H9 (cell line): Measurements from ENCODE around the gene AREG. TPM values are rescaled to one million over a fixed set of nuclear protein-coding genes. Genes with fewer than 3 reads are reported as not detected.

Experiments used
- DNase-seq: peaks from one replicate; pipeline ENCODE4 v3.0.0-alpha.2; 2017
- H2AFZ ChIP-seq: one replicate; pipeline ENCODE4 v1.6.1; 2013; ENCODE audit warnings: mild to moderate bottlenecking, low read length, control low read depth, moderate library complexity
- H2AK5ac ChIP-seq: 2 replicates; pipeline ENCODE4 v1.6.1; 2013; ENCODE audit warnings: low read length, control low read depth, mixed read lengths; ENCODE audit not compliant: insufficient read length
- H2BK120ac ChIP-seq: one replicate; pipeline ENCODE4 v1.6.1; 2013; ENCODE audit warnings: low read depth, mild to moderate bottlenecking, low read length, control low read depth, inconsistent platforms; ENCODE audit not compliant: poor library complexity, severe bottlenecking
- H2BK12ac ChIP-seq: 2 replicates; pipeline ENCODE4 v1.6.1; 2013; ENCODE audit warnings: low read length, control low read depth, mixed read lengths, low read depth; ENCODE audit not compliant: insufficient read length
- H2BK15ac ChIP-seq: 2 replicates; pipeline ENCODE4 v1.6.1; 2013; ENCODE audit warnings: low read depth, low read length, control low read depth
- H2BK20ac ChIP-seq: one replicate; pipeline ENCODE4 v1.6.1; 2013; ENCODE audit warnings: low read depth, mild to moderate bottlenecking, low read length, control low read depth, inconsistent platforms; ENCODE audit not compliant: poor library complexity, severe bottlenecking
- H2BK5ac ChIP-seq: 2 replicates; pipeline ENCODE4 v1.6.1; 2013; ENCODE audit warnings: low read length, control low read depth, mixed read lengths; ENCODE audit not compliant: insufficient read length
- H3K14ac ChIP-seq: 2 replicates; pipeline ENCODE4 v1.6.1; 2013; ENCODE audit warnings: low read length, control low read depth; ENCODE audit not compliant: insufficient read depth
- H3K18ac ChIP-seq: 2 replicates; pipeline ENCODE4 v1.6.1; 2013; ENCODE audit warnings: low read depth, mild to moderate bottlenecking, mixed read lengths, low read length, control low read depth; ENCODE audit not compliant: insufficient read length
- H3K23ac ChIP-seq: 2 replicates; pipeline ENCODE4 v1.6.1; 2013; ENCODE audit warnings: low read length, control low read depth, mixed read lengths, low read depth; ENCODE audit not compliant: insufficient read length
- H3K23me2 ChIP-seq: 2 replicates; pipeline ENCODE4 v1.6.1; 2013; ENCODE audit warnings: low read depth, mild to moderate bottlenecking, mixed read lengths, low read length, control low read depth; ENCODE audit not compliant: insufficient read length, poor library complexity, severe bottlenecking
- H3K27ac ChIP-seq: 2 replicates; pipeline ENCODE4 v1.5.1; 2013; ENCODE audit warnings: low read length, control low read depth, mixed read lengths, low read depth; ENCODE audit not compliant: insufficient read length
- H3K27me3 ChIP-seq: 2 replicates; pipeline ENCODE4 v1.6.1; 2013; ENCODE audit warnings: low read length, control low read depth, inconsistent platforms; ENCODE audit not compliant: insufficient read depth
- H3K4ac ChIP-seq: 2 replicates; pipeline ENCODE4 v1.6.1; 2013; ENCODE audit warnings: low read depth, mild to moderate bottlenecking, control low read depth, inconsistent platforms, low read length, moderate library complexity
- H3K4me1 ChIP-seq: 2 replicates; pipeline ENCODE4 v1.6.1; 2013; ENCODE audit warnings: low read length, control low read depth, inconsistent platforms; ENCODE audit not compliant: insufficient read depth
- H3K4me2 ChIP-seq: 2 replicates; pipeline ENCODE4 v1.6.1; 2013; ENCODE audit warnings: low read length, control low read depth, mixed read lengths; ENCODE audit not compliant: insufficient read length, insufficient read depth
- H3K56ac ChIP-seq: 2 replicates; pipeline ENCODE4 v1.6.1; 2013; ENCODE audit warnings: low read depth, mild to moderate bottlenecking, mixed read lengths, low read length, control low read depth; ENCODE audit not compliant: insufficient read length
- H3K79me1 ChIP-seq: 2 replicates; pipeline ENCODE4 v1.6.1; 2013; ENCODE audit warnings: low read depth, mild to moderate bottlenecking, moderate library complexity, low read length, control low read depth, inconsistent platforms; ENCODE audit not compliant: insufficient read depth, poor library complexity, severe bottlenecking
- H3K79me2 ChIP-seq: 2 replicates; pipeline ENCODE4 v1.6.1; 2013; ENCODE audit warnings: low read length, control low read depth, inconsistent platforms; ENCODE audit not compliant: insufficient read depth
- H3K9ac ChIP-seq: 2 replicates; pipeline ENCODE4 v1.6.1; 2013; ENCODE audit warnings: low read length, control low read depth, mixed read lengths; ENCODE audit not compliant: insufficient read length; ENCODE audit errors: extremely low read depth
- H3K9me3 ChIP-seq: one replicate; pipeline ENCODE4 v1.6.1; 2013; ENCODE audit warnings: low read depth, low read length, inconsistent platforms; ENCODE audit not compliant: control insufficient read depth
- H3T11ph ChIP-seq: one replicate; pipeline ENCODE4 v1.6.1; 2013; ENCODE audit warnings: mild to moderate bottlenecking, low read length, control low read depth, inconsistent platforms
- H4K20me1 ChIP-seq: one replicate; pipeline ENCODE4 v1.6.1; 2013; ENCODE audit not compliant: control insufficient read depth, insufficient read length, insufficient read depth
- H4K5ac ChIP-seq: 2 replicates; pipeline ENCODE4 v1.6.1; 2013; ENCODE audit warnings: low read depth, mild to moderate bottlenecking, mixed read lengths, low read length, control low read depth; ENCODE audit not compliant: insufficient read length
- H4K8ac ChIP-seq: replicated peaks from 2 replicates; pipeline ENCODE4 v1.6.1; 2013; ENCODE audit warnings: low read length, control low read depth, mixed read lengths, low read depth; ENCODE audit not compliant: insufficient read length
- H4K91ac ChIP-seq: 2 replicates; pipeline ENCODE4 v1.6.1; 2013; ENCODE audit warnings: low read depth, mild to moderate bottlenecking, moderate library complexity, mixed read lengths, low read length, control low read depth; ENCODE audit not compliant: insufficient read length
- H3K27ac Mint-ChIP-seq, 3 experiments: 2 replicates in 2 of 3; 3 replicates in 1 of 3; pipeline ENCODE4 v1.8.0; 2020 to 2021; ENCODE audit warnings: mixed read lengths in 3 of 3, mild to moderate bottlenecking in 1 of 3, moderate library complexity in 1 of 3
- H3K27me3 Mint-ChIP-seq: 2 replicates; pipeline ENCODE4 v1.8.0; 2021; ENCODE audit warnings: low read depth, mild to moderate bottlenecking, moderate library complexity, mixed read lengths
- H3K36me3 Mint-ChIP-seq, 3 experiments: 2 replicates in 2 of 3; 3 replicates in 1 of 3; pipeline ENCODE4 v1.8.0; 2020 to 2021; ENCODE audit warnings: low read depth in 3 of 3, mixed read lengths in 3 of 3; ENCODE audit not compliant: insufficient read depth in 1 of 3
- H3K4me1 Mint-ChIP-seq, 2 experiments: 2 replicates each; pipeline ENCODE4 v1.8.0; 2020; ENCODE audit warnings: mixed read lengths in 2 of 2
- H3K4me3 Mint-ChIP-seq, 2 experiments: 2 replicates in 1 of 2; 3 replicates in 1 of 2; pipeline ENCODE4 v1.8.0; 2020 to 2021; ENCODE audit warnings: mild to moderate bottlenecking in 2 of 2, mixed read lengths in 2 of 2, moderate library complexity in 1 of 2
- H3K9me3 Mint-ChIP-seq, 2 experiments: 2 replicates in 1 of 2; 3 replicates in 1 of 2; pipeline ENCODE4 v1.8.0; 2020; ENCODE audit warnings: mild to moderate bottlenecking in 2 of 2, mixed read lengths in 2 of 2, moderate library complexity in 1 of 2
- WGBS: extraction: QIAGEN DNeasy Blood & Tissue Kit; methylation state at CpG from one replicate; pipeline ENCODE4 v1.1.7; 2013; ENCODE audit warnings: missing lambda C conversion rate, low lambda C conversion rate, mixed read lengths; ENCODE audit not compliant: insufficient read length; ENCODE audit errors: extremely low coverage; 5-methylcytosine and 5-hydroxymethylcytosine counted together
- total RNA-seq: library from RNA; stranded (reverse); gene quantifications from 2 replicates; pipeline ENCODE4 v1.2.1, GENCODE V29; 2021
- TF ChIP-seq, protein P1 (sequence below): fragments of 200-600 bp; sonication (generic); conservative IDR thresholded peaks from 3 replicates; pipeline ENCODE4 v1.8.0; 2021; ENCODE audit warnings: antibody characterized with exemption, mild to moderate bottlenecking

Gene AREG
- total RNA-seq, 1 experiment from 2014 or later = 0.28 TPM

DNA sequence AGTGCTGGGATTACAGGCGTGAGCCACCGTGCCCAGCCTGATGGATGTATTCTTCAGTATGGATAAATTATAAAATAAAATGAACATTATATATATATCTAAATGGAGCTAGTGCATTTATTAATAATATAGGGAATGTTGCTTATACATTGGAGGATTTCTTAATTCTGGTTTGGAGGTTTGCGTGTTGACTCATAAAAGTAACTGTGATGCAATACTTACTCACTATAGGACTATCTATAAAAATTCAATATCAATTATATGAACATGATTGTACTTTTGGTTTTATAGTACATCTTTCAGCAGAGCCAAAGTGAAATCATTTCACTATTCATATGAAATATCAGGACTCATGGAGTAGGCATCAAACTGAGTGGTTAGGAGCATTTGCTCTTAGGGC, 3.2 kb upstream of the AREG start:
- H3K27ac ChIP-seq = no peak overlapping the region
- H3K27me3 Mint-ChIP-seq = peaks cover 30% of the 10 kb centered on the region
- H3K23me2 ChIP-seq = peaks cover 10% of the 10 kb centered on the region
- no peak overlapping the region for H3K4me2 ChIP-seq
- H3K79me2 ChIP-seq = no peaks in the 10 kb centered on the region
- peaks cover 2 to 3% of the 10 kb centered on the region in 2 experiments; a peak in 3 of 4 replicates for H3K4me1 Mint-ChIP-seq
- no peak overlapping the region for H2AK5ac ChIP-seq
- no peak overlapping the region for H2BK20ac ChIP-seq
- no peak overlapping the region for H3K14ac ChIP-seq
- H2BK15ac ChIP-seq = no peak overlapping the region
- H3K4me1 ChIP-seq = no peaks in the 10 kb centered on the region
- H2AFZ ChIP-seq = no peak overlapping the region
- H3K23ac ChIP-seq = no peak overlapping the region
- TF ChIP-seq, protein P1, sequence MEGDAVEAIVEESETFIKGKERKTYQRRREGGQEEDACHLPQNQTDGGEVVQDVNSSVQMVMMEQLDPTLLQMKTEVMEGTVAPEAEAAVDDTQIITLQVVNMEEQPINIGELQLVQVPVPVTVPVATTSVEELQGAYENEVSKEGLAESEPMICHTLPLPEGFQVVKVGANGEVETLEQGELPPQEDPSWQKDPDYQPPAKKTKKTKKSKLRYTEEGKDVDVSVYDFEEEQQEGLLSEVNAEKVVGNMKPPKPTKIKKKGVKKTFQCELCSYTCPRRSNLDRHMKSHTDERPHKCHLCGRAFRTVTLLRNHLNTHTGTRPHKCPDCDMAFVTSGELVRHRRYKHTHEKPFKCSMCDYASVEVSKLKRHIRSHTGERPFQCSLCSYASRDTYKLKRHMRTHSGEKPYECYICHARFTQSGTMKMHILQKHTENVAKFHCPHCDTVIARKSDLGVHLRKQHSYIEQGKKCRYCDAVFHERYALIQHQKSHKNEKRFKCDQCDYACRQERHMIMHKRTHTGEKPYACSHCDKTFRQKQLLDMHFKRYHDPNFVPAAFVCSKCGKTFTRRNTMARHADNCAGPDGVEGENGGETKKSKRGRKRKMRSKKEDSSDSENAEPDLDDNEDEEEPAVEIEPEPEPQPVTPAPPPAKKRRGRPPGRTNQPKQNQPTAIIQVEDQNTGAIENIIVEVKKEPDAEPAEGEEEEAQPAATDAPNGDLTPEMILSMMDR = no peak
- H3T11ph ChIP-seq = no peak overlapping the region
- no peak overlapping the region for H3K9ac ChIP-seq
- H3K9me3 ChIP-seq = no peaks in the 10 kb centered on the region
- no peak overlapping the region for H2BK5ac ChIP-seq
- H3K27ac Mint-ChIP-seq = no peak overlapping the region
- no peaks in the 10 kb centered on the region for H3K36me3 Mint-ChIP-seq
- no peak overlapping the region for H3K18ac ChIP-seq
- no peak overlapping the region for H4K8ac ChIP-seq
- H3K79me1 ChIP-seq = no peaks in the 10 kb centered on the region
- H3K56ac ChIP-seq = no peak overlapping the region
- no peak overlapping the region for H3K4ac ChIP-seq
- no peak overlapping the region for H4K91ac ChIP-seq
- no peak overlapping the region for H2BK120ac ChIP-seq
- WGBS = no CpG with 5 or more reads among the region's 3 CpGs
- H3K4me3 Mint-ChIP-seq = no peak overlapping the region
- peaks cover 3% of the 10 kb centered on the region; the same call in 1 of the 2 replicates for H3K27me3 ChIP-seq
- no peak overlapping the region for H2BK12ac ChIP-seq
- DNase-seq = no peak
- H3K9me3 Mint-ChIP-seq = no peaks in the 10 kb centered on the region; a peak in 1 of 5 replicates
- H4K5ac ChIP-seq = no peak overlapping the region
- H4K20me1 ChIP-seq = no peaks in the 10 kb centered on the region
